Trophoblast cell (in vitro differentiated cells and primary cell): ENCODE results near the gene SPTSSB.
A peak's percentile ranks its signal among the peaks of the same experiment; 100 is the strongest.

Source experiments
- DNase-seq, 2 donors: peaks; one replicate each; pipeline ENCODE4 v3.0.0-alpha.2; 2016
- H2AFZ ChIP-seq: 2 replicates; pipeline ENCODE4 v1.6.1; 2013; ENCODE audit warnings: low read length, moderate library complexity, mild to moderate bottlenecking; ENCODE audit not compliant: insufficient read depth, poor library complexity
- H2AK5ac ChIP-seq: 2 replicates; pipeline ENCODE4 v1.6.1; 2013; ENCODE audit warnings: mild to moderate bottlenecking, low read length
- H2BK120ac ChIP-seq: 2 replicates; pipeline ENCODE4 v1.6.1; 2013; ENCODE audit warnings: low read length, mild to moderate bottlenecking, moderate library complexity; ENCODE audit not compliant: insufficient read depth, poor library complexity
- H2BK12ac ChIP-seq: 2 replicates; pipeline ENCODE4 v1.6.1; 2013; ENCODE audit warnings: mild to moderate bottlenecking, low read length, moderate library complexity
- H2BK5ac ChIP-seq: 2 replicates; pipeline ENCODE4 v1.6.1; 2013; ENCODE audit warnings: low read length, low read depth, moderate library complexity, mild to moderate bottlenecking; ENCODE audit not compliant: poor library complexity
- H3K14ac ChIP-seq: 2 replicates; pipeline ENCODE4 v1.6.1; 2013; ENCODE audit warnings: mild to moderate bottlenecking, low read length
- H3K18ac ChIP-seq: 2 replicates; pipeline ENCODE4 v1.6.1; 2013; ENCODE audit warnings: mild to moderate bottlenecking, low read length
- H3K23ac ChIP-seq: 2 replicates; pipeline ENCODE4 v1.6.1; 2013; ENCODE audit warnings: low read length
- H3K27ac ChIP-seq: 2 replicates; pipeline ENCODE4 v1.5.1; 2013; ENCODE audit warnings: low read depth, mild to moderate bottlenecking, inconsistent platforms, low read length, moderate library complexity
- H3K27me3 ChIP-seq: 2 replicates; pipeline ENCODE4 v1.6.1; 2013; ENCODE audit warnings: inconsistent platforms, mild to moderate bottlenecking, low read length, moderate library complexity; ENCODE audit not compliant: insufficient read depth
- H3K36me3 ChIP-seq, 2 experiments: 1 replicate in 1 of 2; 2 replicates in 1 of 2; pipeline ENCODE4 v1.6.1; 2013; ENCODE audit warnings: low read length in 2 of 2, mild to moderate bottlenecking in 2 of 2, moderate library complexity in 1 of 2; ENCODE audit not compliant: insufficient read depth in 2 of 2, control insufficient read depth in 1 of 2
- H3K4ac ChIP-seq: 2 replicates; pipeline ENCODE4 v1.6.1; 2013; ENCODE audit warnings: low read depth, mild to moderate bottlenecking, low read length, moderate library complexity
- H3K4me1 ChIP-seq, 2 experiments: 1 replicate in 1 of 2; 2 replicates in 1 of 2; pipeline ENCODE4 v1.6.1; 2013; ENCODE audit warnings: low read length in 2 of 2, mild to moderate bottlenecking in 2 of 2, moderate library complexity in 1 of 2; ENCODE audit not compliant: insufficient read depth in 2 of 2, control insufficient read depth in 1 of 2
- H3K4me2 ChIP-seq: 2 replicates; pipeline ENCODE4 v1.6.1; 2013; ENCODE audit warnings: inconsistent platforms, mild to moderate bottlenecking, low read length, moderate library complexity
- H3K4me3 ChIP-seq: 2 replicates; pipeline ENCODE4 v1.5.1; 2013; ENCODE audit warnings: mild to moderate bottlenecking, low read depth, low read length, inconsistent platforms
- H3K79me1 ChIP-seq: one replicate; pipeline ENCODE4 v1.6.1; 2013; ENCODE audit warnings: low read length
- H3K79me2 ChIP-seq: 2 replicates; pipeline ENCODE4 v1.6.1; 2013; ENCODE audit warnings: low read length, mild to moderate bottlenecking; ENCODE audit not compliant: control insufficient read depth, insufficient read depth, poor library complexity
- H3K9ac ChIP-seq: 2 replicates; pipeline ENCODE4 v1.6.1; 2013; ENCODE audit warnings: mild to moderate bottlenecking, low read length
- H3K9me3 ChIP-seq: 2 replicates; pipeline ENCODE4 v1.6.1; 2013; ENCODE audit warnings: low read depth, mild to moderate bottlenecking, control low read depth, inconsistent platforms, low read length; ENCODE audit not compliant: insufficient read depth
- H4K12ac ChIP-seq: 2 replicates; pipeline ENCODE4 v1.6.1; 2013; ENCODE audit warnings: low read depth, mild to moderate bottlenecking, low read length, moderate library complexity
- H4K8ac ChIP-seq: 2 replicates; pipeline ENCODE4 v1.6.1; 2013; ENCODE audit warnings: low read depth, mild to moderate bottlenecking, low read length, moderate library complexity
- H4K91ac ChIP-seq: one replicate; pipeline ENCODE4 v1.6.1; 2013; ENCODE audit warnings: low read depth, mild to moderate bottlenecking, low read length, moderate library complexity
- WGBS: extraction: QIAGEN DNeasy Blood & Tissue Kit; methylation state at CpG from one replicate; pipeline ENCODE4 v1.1.7; 2013; ENCODE audit warnings: missing lambda C conversion rate; ENCODE audit not compliant: insufficient read length, insufficient coverage; ENCODE audit errors: extremely low coverage; 5-methylcytosine and 5-hydroxymethylcytosine counted together

The SPTSSB gene

GRCh38 chr3:161372321-161373260 is 1.3 kb upstream of the SPTSSB start:
- H3K4ac ChIP-seq, result no peak overlapping the region
- H2AFZ ChIP-seq, result peak overlapping the region; percentile 26
- no peak overlapping the region for H3K14ac ChIP-seq
- H3K18ac ChIP-seq, result no peak overlapping the region
- H3K27ac ChIP-seq, result no peak overlapping the region
- peak overlapping the region; percentile 85 for H3K4me2 ChIP-seq
- no peak overlapping the region for H4K12ac ChIP-seq
- no peak overlapping the region for H3K9ac ChIP-seq
- no peak overlapping the region for H4K91ac ChIP-seq
- WGBS, result no CpG with 5 or more reads among the region's 55 CpGs
- H3K9me3 ChIP-seq, result no peaks in the 10 kb centered on the region
- no peaks in the 10 kb centered on the region for H3K79me2 ChIP-seq
- H4K8ac ChIP-seq, result no peak overlapping the region
- H2BK120ac ChIP-seq, result no peak overlapping the region
- no peak overlapping the region for H2AK5ac ChIP-seq
- no peaks in the 10 kb centered on the region for H3K27me3 ChIP-seq
- no peak overlapping the region for H2BK12ac ChIP-seq
- peak overlapping the region; percentile 71 for H3K4me3 ChIP-seq
- H3K23ac ChIP-seq, result no peak overlapping the region
- peak in 1 of 2 donors; percentile 15 for DNase-seq
- no peaks in the 10 kb centered on the region for H3K79me1 ChIP-seq
- no peaks in the 10 kb centered on the region for H3K36me3 ChIP-seq
- H2BK5ac ChIP-seq, result no peak overlapping the region
- peaks cover 0 to 4% of the 10 kb centered on the region in 2 experiments for H3K4me1 ChIP-seq

- no peaks in the 10 kb centered on the region for H3K9me3 ChIP-seq
- no peak overlapping the region for H3K23ac ChIP-seq
- no peak overlapping the region for H3K4me3 ChIP-seq
- H4K91ac ChIP-seq, result no peak overlapping the region
- no peak overlapping the region for H2BK5ac ChIP-seq
- no peak overlapping the region for H3K9ac ChIP-seq
- no peak overlapping the region for H2AFZ ChIP-seq
- no peak for DNase-seq
- no peak overlapping the region for H4K8ac ChIP-seq
- H3K4me1 ChIP-seq, result peaks cover 0 to 4% of the 10 kb centered on the region in 2 experiments
- H3K4me2 ChIP-seq, result no peak overlapping the region
- H2AK5ac ChIP-seq, result no peak overlapping the region
- H3K27me3 ChIP-seq, result no peaks in the 10 kb centered on the region
- H2BK120ac ChIP-seq, result no peak overlapping the region
- H3K79me1 ChIP-seq, result no peaks in the 10 kb centered on the region
- H2BK12ac ChIP-seq, result no peak overlapping the region
- no peaks in the 10 kb centered on the region for H3K79me2 ChIP-seq
- H4K12ac ChIP-seq, result no peak overlapping the region
- no peak overlapping the region for H3K14ac ChIP-seq
- no peaks in the 10 kb centered on the region for H3K36me3 ChIP-seq
- H3K4ac ChIP-seq, result no peak overlapping the region
- no CpG with 5 or more reads among the region's 3 CpGs for WGBS
- no peak overlapping the region for H3K18ac ChIP-seq
- no peak overlapping the region for H3K27ac ChIP-seq
Measured at GRCh38 chr3:161369531-161369930, 1.8 kb downstream of the SPTSSB start.

GRCh38 chr3:161366094-161366493 is 5.2 kb downstream of the SPTSSB start:
- no peak overlapping the region for H3K4me2 ChIP-seq
- no peaks in the 10 kb centered on the region for H3K36me3 ChIP-seq
- no peak overlapping the region for H3K14ac ChIP-seq
- H4K8ac ChIP-seq, result no peak overlapping the region
- no peak overlapping the region for H3K9ac ChIP-seq
- H2AFZ ChIP-seq, result no peak overlapping the region
- H3K4me3 ChIP-seq, result no peak overlapping the region
- no peak overlapping the region for H2BK12ac ChIP-seq
- no peaks in the 10 kb centered on the region for H3K79me2 ChIP-seq
- no peak for DNase-seq
- WGBS, result no CpG with 5 or more reads among the region's 2 CpGs
- H3K27me3 ChIP-seq, result no peaks in the 10 kb centered on the region
- no peak overlapping the region for H3K23ac ChIP-seq
- H3K27ac ChIP-seq, result no peak overlapping the region
- H3K18ac ChIP-seq, result no peak overlapping the region
- H2AK5ac ChIP-seq, result no peak overlapping the region
- H4K91ac ChIP-seq, result no peak overlapping the region
- H2BK120ac ChIP-seq, result no peak overlapping the region
- no peak overlapping the region for H3K4ac ChIP-seq
- no peaks in the 10 kb centered on the region for H3K79me1 ChIP-seq
- no peaks in the 10 kb centered on the region for H3K9me3 ChIP-seq
- H4K12ac ChIP-seq, result no peak overlapping the region
- H3K4me1 ChIP-seq, result no peaks in the 10 kb centered on the region
- H2BK5ac ChIP-seq, result no peak overlapping the region

GRCh38 chr3:161358488-161358887 is 12.8 kb downstream of the SPTSSB start:
- Histone ChIP-seq H3K79me1 (no peaks in the 10 kb centered on the region), H2BK120ac (no peak overlapping the region), H3K18ac (no peak overlapping the region), H3K4me3 (no peak overlapping the region), H3K9ac (no peak overlapping the region), H3K9me3 (no peaks in the 10 kb centered on the region), H3K36me3 (no peaks in the 10 kb centered on the region), H4K12ac (no peak overlapping the region), H3K23ac (no peak overlapping the region), H3K4me1 (no peaks in the 10 kb centered on the region), H3K4ac (no peak overlapping the region), H4K91ac (no peak overlapping the region), H2AK5ac (no peak overlapping the region), H3K79me2 (no peaks in the 10 kb centered on the region), H2AFZ (no peak overlapping the region), H3K27me3 (no peaks in the 10 kb centered on the region), H2BK5ac (no peak overlapping the region), H3K14ac (no peak overlapping the region), H3K4me2 (no peak overlapping the region), H3K27ac (no peak overlapping the region), H4K8ac (no peak overlapping the region), H2BK12ac (no peak overlapping the region)
- no peak for DNase-seq
